EL (cell line): ENCODE data around the gene BHLHA9.
"Not testable (repeated sequence)": the region's sequence is repeated elsewhere in the genome, so short reads cannot be mapped to it uniquely, and the experiment has no call there.

ENCODE experiments used
- DNase-seq: peaks from one replicate; pipeline ENCODE4 v3.0.0-alpha.2; 2016

The BHLHA9 gene

DNA sequence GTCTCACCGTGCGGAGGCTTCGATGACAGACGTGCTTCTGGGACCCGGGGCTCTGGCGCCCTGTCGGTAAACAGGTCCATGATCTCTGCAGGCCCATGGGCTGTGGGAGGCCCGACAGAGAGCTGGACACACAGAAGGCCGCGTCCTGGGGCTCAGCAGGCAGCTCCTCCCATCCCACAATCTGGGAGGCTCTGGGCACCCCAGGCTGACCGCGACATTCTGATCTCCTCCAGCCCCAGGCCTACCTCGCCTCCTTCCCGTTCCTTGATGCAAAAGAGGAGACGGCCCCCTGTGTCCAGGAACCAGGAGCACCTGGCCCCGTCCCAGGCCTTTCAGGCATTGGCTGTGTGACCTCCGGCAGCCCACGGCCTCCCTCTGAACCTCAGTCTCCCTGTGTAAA, 32.5 kb downstream of the BHLHA9 start:
- DNase-seq = no peak

DNA sequence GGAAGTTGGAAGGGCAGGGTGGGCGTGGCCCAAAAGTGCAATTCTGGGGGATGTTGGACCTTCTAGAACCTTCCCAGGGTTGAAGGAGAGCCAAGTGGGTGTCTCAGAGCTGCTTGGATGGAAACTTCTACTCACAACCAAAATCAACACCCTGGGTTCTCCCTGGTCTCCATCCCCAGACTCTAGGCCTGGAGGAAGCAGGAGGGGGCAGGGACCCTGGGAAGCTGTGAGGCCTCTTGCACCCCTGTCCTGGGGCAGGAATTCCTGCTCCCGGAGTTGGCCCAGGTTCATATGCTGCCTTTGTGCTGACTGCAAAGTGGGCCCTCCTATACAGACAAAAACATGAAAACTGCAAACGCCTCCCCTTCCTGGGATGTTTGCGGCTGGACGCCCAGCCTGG, 34.3 kb downstream of the BHLHA9 start:
- no peak for DNase-seq

GRCh38 chr17:1304962-1305563, 34.8 kb downstream of the BHLHA9 start:
- DNase-seq = no peak

GRCh38 chr17:1307829-1308228, 37.6 kb downstream of the BHLHA9 start:
- DNase-seq = not testable (repeated sequence)

GRCh38 chr17:1312261-1312870, 42.1 kb downstream of the BHLHA9 start:
- DNase-seq = no peak

DNA sequence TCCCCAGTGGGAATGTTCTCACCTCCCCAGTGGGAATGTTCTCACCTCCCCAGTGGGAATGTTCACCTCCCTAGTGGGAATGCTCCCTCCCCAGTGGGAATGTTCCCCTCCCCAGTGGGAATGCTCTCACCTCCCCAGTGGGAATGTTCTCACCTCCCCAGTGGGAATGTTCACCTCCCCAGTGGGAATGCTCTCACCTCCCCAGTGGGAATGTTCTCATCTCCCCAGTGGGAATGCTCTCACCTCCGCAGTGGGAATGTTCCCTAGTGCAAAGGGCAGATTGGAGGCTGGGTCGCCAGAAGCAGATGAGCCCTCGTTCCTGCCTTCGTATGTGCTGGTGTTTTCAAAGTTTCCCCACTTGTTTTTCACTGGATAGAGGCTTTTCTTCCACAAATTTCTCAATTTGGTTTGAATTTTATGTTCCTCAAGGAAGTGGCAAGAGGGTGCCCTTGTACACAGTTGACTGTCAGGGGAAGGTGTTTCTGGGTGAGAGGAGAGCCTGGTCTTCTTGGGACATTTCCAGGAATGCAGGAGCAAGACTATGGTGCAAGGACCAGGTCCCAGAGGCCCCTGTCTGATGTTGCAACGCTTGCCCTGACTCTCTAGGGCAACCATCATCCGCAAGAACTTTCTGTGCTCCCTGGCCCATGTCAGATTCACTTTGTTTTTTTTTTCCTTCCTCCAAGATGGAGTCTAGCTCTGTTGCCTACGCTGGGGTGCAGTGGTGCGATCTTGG, 43.2 kb downstream of the BHLHA9 start:
- DNase-seq = no peak

- DNase-seq = no peak
Measured at GRCh38 chr17:1315409-1315808, 45.2 kb downstream of the BHLHA9 start.

DNA sequence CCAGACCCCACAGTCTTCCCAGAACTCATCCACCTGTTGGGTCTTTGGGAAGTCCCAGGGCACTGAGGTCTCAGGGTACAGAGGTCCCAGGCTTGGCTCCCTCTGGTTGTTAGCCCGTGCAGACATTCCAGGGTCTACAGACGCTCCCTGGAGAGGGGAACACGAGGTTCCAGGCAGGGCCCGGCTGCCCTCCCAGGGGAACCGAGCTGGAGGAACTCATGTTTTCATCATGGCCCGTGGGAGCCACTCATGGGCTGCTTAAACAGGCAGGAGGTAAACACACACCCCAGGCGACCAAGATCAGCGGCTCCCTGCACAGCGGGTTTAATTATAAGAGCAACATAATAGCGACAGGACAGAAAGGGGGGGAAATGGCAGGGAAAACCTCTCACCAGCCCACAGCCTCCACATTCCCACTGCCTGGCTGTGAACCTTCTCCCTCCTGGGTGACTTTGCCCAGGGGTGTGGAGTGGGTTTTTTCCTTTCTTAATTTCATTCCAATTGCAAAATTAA, 45.7 kb downstream of the BHLHA9 start:
- DNase-seq = no peak
